Ishikawa (cell line): ENCODE data around the gene PARD3B.

Experiments
- CEBPB ChIP-seq: IDR thresholded peaks from 2 replicates; pipeline ENCODE4 v1.6.1; 2012
- CREB1 ChIP-seq: IDR thresholded peaks from 2 replicates; pipeline ENCODE4 v1.6.1; 2012; ENCODE audit warnings: low read depth
- EGR1 ChIP-seq: IDR thresholded peaks from 2 replicates; pipeline ENCODE4 v1.6.1; 2012
- EP300 ChIP-seq: IDR thresholded peaks from 2 replicates; pipeline ENCODE4 v1.6.1; 2012; ENCODE audit warnings: borderline replicate concordance
- FOXM1 ChIP-seq: IDR thresholded peaks from 2 replicates; pipeline ENCODE4 v1.6.1; 2012; ENCODE audit warnings: low read depth, borderline replicate concordance
- MAX ChIP-seq: IDR thresholded peaks from 2 replicates; pipeline ENCODE4 v1.6.1; 2012
- NFIC ChIP-seq: IDR thresholded peaks from 2 replicates; pipeline ENCODE4 v1.6.1; 2012
- RAD21 ChIP-seq: IDR thresholded peaks from 2 replicates; pipeline ENCODE4 v1.6.1; 2012; ENCODE audit warnings: low read depth
- TAF1 ChIP-seq: IDR thresholded peaks from 2 replicates; pipeline ENCODE4 v1.6.1; 2012; ENCODE audit warnings: low read depth, mild to moderate bottlenecking
- TCF12 ChIP-seq: IDR thresholded peaks from 2 replicates; pipeline ENCODE4 v1.6.1; 2012; ENCODE audit warnings: low read depth
- TEAD4 ChIP-seq: IDR thresholded peaks from 2 replicates; pipeline ENCODE4 v1.6.1; 2012
- YY1 ChIP-seq: IDR thresholded peaks from 2 replicates; pipeline ENCODE4 v1.6.1; 2012; ENCODE audit warnings: low read depth
- ZBTB7A ChIP-seq: IDR thresholded peaks from 2 replicates; pipeline ENCODE4 v1.6.1; 2012; ENCODE audit warnings: low read depth
- TF ChIP-seq, protein P1 (sequence below): IDR thresholded peaks from 2 replicates; pipeline ENCODE4 v1.6.1; 2012
- TF ChIP-seq, protein P2 (sequence below): IDR thresholded peaks from 2 replicates; pipeline ENCODE4 v1.6.1; 2012; ENCODE audit warnings: low read depth, mild to moderate bottlenecking

The PARD3B gene

DNA sequence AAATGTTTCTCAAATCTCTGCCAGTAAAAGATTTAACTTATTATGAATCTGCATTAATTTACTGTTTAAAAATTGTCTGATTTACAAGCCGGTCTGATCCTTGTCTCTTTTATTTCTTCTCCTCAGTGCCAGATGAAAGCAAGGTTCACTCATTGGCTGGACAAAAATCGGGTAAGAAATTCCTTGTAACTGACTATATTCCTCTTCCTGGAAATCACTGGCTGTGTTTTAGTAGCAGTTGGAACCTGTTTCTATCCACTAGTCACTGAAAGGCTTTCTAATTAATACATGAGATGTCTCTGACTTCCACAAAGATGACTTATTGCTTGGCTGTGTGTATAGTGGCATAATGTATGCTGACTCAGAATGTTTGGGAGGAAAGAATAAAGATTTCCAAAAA is 700.4 kb downstream of the PARD3B start:
- TF ChIP-seq EP300 = no peak
- TF ChIP-seq TCF12 = no peak
- TF ChIP-seq EGR1 = no peak
- TF ChIP-seq, protein P1, sequence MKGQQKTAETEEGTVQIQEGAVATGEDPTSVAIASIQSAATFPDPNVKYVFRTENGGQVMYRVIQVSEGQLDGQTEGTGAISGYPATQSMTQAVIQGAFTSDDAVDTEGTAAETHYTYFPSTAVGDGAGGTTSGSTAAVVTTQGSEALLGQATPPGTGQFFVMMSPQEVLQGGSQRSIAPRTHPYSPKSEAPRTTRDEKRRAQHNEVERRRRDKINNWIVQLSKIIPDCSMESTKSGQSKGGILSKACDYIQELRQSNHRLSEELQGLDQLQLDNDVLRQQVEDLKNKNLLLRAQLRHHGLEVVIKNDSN = no peak
- no peak for TF ChIP-seq ZBTB7A
- no peak for TF ChIP-seq TAF1
- no peak for TF ChIP-seq CEBPB
- TF ChIP-seq NFIC = no peak
- no peak for TF ChIP-seq TEAD4
- no peak for TF ChIP-seq RAD21
- TF ChIP-seq YY1 = no peak
- TF ChIP-seq FOXM1 = no peak
- TF ChIP-seq, protein P2, sequence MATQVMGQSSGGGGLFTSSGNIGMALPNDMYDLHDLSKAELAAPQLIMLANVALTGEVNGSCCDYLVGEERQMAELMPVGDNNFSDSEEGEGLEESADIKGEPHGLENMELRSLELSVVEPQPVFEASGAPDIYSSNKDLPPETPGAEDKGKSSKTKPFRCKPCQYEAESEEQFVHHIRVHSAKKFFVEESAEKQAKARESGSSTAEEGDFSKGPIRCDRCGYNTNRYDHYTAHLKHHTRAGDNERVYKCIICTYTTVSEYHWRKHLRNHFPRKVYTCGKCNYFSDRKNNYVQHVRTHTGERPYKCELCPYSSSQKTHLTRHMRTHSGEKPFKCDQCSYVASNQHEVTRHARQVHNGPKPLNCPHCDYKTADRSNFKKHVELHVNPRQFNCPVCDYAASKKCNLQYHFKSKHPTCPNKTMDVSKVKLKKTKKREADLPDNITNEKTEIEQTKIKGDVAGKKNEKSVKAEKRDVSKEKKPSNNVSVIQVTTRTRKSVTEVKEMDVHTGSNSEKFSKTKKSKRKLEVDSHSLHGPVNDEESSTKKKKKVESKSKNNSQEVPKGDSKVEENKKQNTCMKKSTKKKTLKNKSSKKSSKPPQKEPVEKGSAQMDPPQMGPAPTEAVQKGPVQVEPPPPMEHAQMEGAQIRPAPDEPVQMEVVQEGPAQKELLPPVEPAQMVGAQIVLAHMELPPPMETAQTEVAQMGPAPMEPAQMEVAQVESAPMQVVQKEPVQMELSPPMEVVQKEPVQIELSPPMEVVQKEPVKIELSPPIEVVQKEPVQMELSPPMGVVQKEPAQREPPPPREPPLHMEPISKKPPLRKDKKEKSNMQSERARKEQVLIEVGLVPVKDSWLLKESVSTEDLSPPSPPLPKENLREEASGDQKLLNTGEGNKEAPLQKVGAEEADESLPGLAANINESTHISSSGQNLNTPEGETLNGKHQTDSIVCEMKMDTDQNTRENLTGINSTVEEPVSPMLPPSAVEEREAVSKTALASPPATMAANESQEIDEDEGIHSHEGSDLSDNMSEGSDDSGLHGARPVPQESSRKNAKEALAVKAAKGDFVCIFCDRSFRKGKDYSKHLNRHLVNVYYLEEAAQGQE = no peak
- TF ChIP-seq MAX = no peak
- no peak for TF ChIP-seq CREB1

DNA sequence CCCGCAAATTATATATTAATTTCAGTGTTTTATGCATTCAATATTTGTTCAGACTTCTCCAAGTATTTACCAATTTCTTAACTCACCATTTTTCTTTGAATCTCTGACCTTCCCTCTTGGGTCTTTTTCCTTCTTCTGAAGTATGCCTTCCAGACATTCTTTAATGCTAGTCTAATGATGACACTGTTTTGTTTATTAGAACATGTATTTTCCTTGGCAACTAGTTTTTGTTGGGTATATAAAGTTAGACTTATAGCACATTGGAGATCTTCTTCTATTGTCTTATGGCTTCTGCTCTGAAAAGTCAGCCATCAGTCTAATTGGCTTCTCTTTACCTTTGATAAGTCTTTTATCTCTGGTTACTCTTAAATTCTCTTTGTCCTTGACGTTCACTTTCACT is 713.8 kb downstream of the PARD3B start:
- TF ChIP-seq RAD21 (no peak), YY1 (no peak), TEAD4 (no peak), TAF1 (no peak), MAX (no peak), EP300 (no peak), FOXM1 (no peak), ZBTB7A (no peak), CEBPB (no peak)
- TF ChIP-seq, protein P2 = no peak

DNA sequence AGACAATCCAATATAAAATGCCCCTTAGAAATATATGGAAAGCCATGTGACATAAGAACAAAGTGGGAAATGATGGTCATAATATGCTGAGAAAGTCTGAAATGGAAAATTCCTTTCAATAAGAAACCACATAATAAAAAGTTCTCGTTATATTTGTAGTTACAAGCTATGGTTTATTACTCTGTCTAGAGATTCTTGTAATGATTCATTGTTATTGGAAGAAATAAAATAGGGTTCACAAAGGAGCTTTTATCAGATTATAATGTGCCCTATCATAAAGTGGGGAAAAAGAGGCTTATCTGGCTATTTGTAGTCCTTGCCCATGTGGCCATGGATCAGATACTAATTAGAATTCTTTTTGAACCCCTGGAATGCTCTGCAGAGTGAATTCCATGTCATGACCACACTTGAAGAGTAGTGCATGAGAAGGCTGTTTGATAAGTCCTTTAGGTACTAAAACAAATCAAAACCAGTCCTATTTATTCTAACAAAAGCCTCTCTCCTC is 716.3 kb downstream of the PARD3B start:
- TF ChIP-seq TAF1 = no peak
- TF ChIP-seq YY1 = no peak
- no peak for TF ChIP-seq CEBPB
- TF ChIP-seq, protein P1 = no peak
- no peak for TF ChIP-seq EP300
- TF ChIP-seq TEAD4 = no peak
- TF ChIP-seq MAX = no peak
- TF ChIP-seq CREB1 = no peak
- no peak for TF ChIP-seq RAD21
- no peak for TF ChIP-seq TCF12
- no peak for TF ChIP-seq EGR1
- TF ChIP-seq FOXM1 = no peak
- TF ChIP-seq, protein P2 = no peak

GRCh38 chr2:205267323-205267722 is 722.0 kb downstream of the PARD3B start:
- TF ChIP-seq, protein P2 = no peak
- TF ChIP-seq FOXM1 = no peak
- no peak for TF ChIP-seq RAD21
- no peak for TF ChIP-seq EP300
- no peak for TF ChIP-seq EGR1
